Activated CD4-positive, alpha-beta T cell treated with anti-CD3 and anti-CD28 coated beads for 1 hour (primary cell): ENCODE results near the gene NME8.

Experiments used
- DNase-seq: peaks from one replicate; pipeline ENCODE4 v3.0.0-alpha.2; 2020

Gene NME8

GRCh38 chr7:37943905-37944736 is 95.7 kb downstream of the NME8 start:
- no peak for DNase-seq

- no peak for DNase-seq
Observed at GRCh38 chr7:37944737-37945054, 96.3 kb downstream of the NME8 start.

GRCh38 chr7:37945336-37945735 is 96.9 kb downstream of the NME8 start:
- no peak for DNase-seq

- no peak for DNase-seq
Observed at GRCh38 chr7:37947138-37947940, 98.9 kb downstream of the NME8 start.

- DNase-seq = no peak
Observed at GRCh38 chr7:37947941-37948210, 99.5 kb downstream of the NME8 start.
